Measurements from ENCODE around the gene CYP2A13.

CYP2A13 gene

DNA sequence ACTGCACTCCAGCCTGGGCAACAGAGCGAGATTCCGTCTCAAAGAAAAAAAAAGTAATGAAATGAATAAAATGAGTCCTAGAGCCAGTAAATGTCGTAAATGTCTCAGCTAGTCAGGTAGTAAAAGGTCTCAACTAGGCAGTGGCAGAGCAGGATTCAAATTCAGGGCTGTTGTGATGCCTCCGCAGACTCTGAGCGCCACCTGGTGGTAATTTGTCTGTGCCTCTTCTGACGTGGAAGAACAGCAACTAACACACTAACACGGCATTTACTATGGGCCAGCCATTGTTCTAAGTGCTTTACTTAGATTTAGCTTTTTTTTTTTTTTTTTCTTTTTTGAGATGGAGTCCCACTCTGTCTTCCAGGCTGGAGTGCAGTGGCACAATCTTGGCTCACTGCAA is 56.2 kb downstream of the CYP2A13 start:
- TF ChIP-seq, protein P1, sequence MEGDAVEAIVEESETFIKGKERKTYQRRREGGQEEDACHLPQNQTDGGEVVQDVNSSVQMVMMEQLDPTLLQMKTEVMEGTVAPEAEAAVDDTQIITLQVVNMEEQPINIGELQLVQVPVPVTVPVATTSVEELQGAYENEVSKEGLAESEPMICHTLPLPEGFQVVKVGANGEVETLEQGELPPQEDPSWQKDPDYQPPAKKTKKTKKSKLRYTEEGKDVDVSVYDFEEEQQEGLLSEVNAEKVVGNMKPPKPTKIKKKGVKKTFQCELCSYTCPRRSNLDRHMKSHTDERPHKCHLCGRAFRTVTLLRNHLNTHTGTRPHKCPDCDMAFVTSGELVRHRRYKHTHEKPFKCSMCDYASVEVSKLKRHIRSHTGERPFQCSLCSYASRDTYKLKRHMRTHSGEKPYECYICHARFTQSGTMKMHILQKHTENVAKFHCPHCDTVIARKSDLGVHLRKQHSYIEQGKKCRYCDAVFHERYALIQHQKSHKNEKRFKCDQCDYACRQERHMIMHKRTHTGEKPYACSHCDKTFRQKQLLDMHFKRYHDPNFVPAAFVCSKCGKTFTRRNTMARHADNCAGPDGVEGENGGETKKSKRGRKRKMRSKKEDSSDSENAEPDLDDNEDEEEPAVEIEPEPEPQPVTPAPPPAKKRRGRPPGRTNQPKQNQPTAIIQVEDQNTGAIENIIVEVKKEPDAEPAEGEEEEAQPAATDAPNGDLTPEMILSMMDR (conservative IDR thresholded peaks at IDR 0.05; ENCODE audit: low read depth) = peak; percentile 90
- CTCF ChIA-PET = interaction anchor here (0.6 to 1.9 kb wide), 17 partner anchors 17 to 623 kb away, joined by 3 to 11 read pairs (median 4); no protein-coding TSS in a partner anchor
- POLR2A ChIA-PET (ENCODE audit: low non-redundant PET) = interaction anchor here (0.6 kb wide), 2 partner anchors 117 to 392 kb away, joined by 4 read pairs; no protein-coding TSS in a partner anchor
- H3K27ac ChIP-seq = no peak overlapping the region
- peak; percentile 51 for DNase-seq (ENCODE audit: low spot score)
